ENCODE data around the gene LIN7B.

DNA sequence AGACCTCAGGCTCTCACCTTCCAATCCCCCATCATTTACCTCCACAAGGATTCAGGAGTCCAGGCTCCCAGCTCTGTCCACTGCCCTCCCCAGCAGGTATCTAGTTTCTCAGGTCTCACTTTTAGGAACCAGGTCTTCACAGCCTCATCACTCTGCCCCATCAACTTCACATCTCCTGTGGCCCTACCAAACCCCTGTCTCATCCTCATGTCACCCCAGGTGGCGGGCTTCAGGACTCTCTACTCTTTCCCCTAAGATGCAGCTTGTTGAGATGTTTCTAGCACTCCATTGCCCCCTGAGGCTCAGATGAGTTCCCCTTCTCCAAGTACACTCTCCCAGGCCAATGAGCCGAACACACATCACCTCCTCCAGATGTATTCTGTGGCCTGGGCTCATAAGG lies 6.7 kb downstream of the LIN7B start:
- TF ChIP-seq, protein P1, sequence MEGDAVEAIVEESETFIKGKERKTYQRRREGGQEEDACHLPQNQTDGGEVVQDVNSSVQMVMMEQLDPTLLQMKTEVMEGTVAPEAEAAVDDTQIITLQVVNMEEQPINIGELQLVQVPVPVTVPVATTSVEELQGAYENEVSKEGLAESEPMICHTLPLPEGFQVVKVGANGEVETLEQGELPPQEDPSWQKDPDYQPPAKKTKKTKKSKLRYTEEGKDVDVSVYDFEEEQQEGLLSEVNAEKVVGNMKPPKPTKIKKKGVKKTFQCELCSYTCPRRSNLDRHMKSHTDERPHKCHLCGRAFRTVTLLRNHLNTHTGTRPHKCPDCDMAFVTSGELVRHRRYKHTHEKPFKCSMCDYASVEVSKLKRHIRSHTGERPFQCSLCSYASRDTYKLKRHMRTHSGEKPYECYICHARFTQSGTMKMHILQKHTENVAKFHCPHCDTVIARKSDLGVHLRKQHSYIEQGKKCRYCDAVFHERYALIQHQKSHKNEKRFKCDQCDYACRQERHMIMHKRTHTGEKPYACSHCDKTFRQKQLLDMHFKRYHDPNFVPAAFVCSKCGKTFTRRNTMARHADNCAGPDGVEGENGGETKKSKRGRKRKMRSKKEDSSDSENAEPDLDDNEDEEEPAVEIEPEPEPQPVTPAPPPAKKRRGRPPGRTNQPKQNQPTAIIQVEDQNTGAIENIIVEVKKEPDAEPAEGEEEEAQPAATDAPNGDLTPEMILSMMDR (conservative IDR thresholded peaks at IDR 0.05 in 1 of 2, IDR thresholded peaks at IDR 0.05 in 1 of 2; ENCODE audit: low read depth in 1 of 2, low read length in 2 of 2): no peak
- no peak for TF ChIP-seq EZH2 (IDR thresholded peaks at IDR 0.05; ENCODE audit: low read length, missing control alignments)
